ENCODE measurements around the gene KRTAP10-8. TPM values are rescaled to one million over a fixed set of nuclear protein-coding genes. Genes with fewer than 3 reads are reported as not detected.
"Not testable (repeated sequence)": the region's sequence is repeated elsewhere in the genome, so short reads cannot be mapped to it uniquely, and the experiment has no call there.

The KRTAP10-8 gene
- total RNA-seq, 2 experiments from 2014 or later: not detected

DNA sequence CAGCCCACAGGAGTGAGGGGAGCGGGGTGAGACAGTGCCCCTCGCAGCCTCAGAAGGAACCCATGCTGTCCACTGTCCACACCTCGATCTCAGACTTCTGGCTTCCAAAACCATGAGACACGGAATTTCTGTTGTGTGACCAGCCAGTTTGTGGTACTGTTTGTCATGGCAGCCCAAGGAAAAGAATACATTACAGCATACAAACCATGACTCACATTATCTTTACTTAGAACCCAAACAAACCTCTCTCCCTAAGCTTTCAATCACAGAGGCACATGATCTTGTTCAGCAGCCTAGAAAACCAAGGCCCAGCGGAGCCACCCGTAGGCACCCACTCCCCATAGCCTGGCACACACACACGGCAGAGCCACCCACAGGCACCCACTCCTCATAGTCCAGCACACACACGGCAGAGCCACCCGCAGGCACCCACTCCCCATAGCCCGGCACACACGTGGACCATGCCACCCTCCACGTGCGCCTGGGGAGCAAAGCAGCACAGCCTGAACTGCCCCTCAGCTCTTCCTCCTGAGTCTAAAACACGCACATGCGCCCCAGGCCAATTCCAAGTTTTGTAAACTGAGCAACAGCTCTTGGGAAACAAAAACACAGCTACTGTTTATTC, 38.8 kb upstream of the KRTAP10-8 start:
- intact Hi-C loops (cut with micrococcal nuclease): no loop called here
- Mint-ChIP-seq H3K36me3 (peaks cover 2% of the 10 kb centered on the region), H3K27ac (no peak overlapping the region), H3K27me3 (peaks cover 1% of the 10 kb centered on the region), H3K9me3 (peaks cover 22% of the 10 kb centered on the region), H3K4me1 (ENCODE audit: low read depth) (no peaks in the 10 kb centered on the region), H3K4me3 (no peak overlapping the region)
- DNase-seq: no peak
- POLR2A ChIA-PET: no interaction called here
- CTCF ChIA-PET: interaction anchor here (0.6 kb wide), 1 partner anchor 20 kb away, joined by 3 read pairs; no protein-coding TSS in a partner anchor

DNA sequence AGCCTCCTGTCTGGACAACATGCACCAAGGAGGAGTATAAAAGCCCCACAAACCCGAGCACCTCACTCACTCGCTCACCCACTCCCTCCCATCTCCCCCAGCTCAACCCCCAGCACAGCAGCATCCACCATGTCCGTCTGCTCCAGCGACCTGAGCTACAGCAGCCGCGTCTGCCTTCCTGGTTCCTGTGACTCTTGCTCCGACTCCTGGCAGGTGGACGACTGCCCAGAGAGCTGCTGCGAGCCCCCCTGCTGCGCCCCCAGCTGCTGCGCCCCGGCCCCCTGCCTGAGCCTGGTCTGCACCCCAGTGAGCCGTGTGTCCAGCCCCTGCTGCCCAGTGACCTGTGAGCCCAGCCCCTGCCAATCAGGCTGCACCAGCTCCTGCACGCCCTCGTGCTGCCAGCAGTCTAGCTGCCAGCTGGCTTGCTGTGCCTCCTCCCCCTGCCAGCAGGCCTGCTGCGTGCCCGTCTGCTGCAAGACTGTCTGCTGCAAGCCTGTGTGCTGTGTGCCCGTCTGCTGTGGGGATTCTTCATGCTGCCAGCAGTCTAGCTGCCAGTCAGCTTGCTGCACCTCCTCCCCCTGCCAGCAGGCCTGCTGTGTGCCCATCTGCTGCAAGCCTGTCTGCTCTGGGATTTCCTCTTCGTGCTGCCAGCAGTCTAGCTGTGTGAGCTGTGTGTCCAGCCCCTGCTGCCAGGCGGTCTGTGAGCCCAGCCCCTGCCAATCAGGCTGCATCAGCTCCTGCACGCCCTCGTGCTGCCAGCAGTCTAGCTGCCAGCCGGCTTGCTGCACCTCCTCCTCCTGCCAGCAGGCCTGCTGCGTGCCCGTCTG, 38.0 kb upstream of the KRTAP10-8 start, which contains the start of gene KRTAP10-4:
Gene KRTAP10-4 (plus strand): TSS at position 100 of the 827 bp plus-strand sequence. CDS start 30 bp downstream, at position 130.
- intact Hi-C loops (cut with micrococcal nuclease); H3K27me3 Mint-ChIP-seq; H3K4me1 Mint-ChIP-seq (ENCODE audit: low read depth); H3K36me3 Mint-ChIP-seq; POLR2A ChIA-PET; H3K4me3 Mint-ChIP-seq; H3K27ac Mint-ChIP-seq; DNase-seq: not testable (repeated sequence)
- CTCF ChIA-PET: interaction anchor here (0.6 kb wide), 1 partner anchor 20 kb away, joined by 3 read pairs; no protein-coding TSS in a partner anchor
- peaks cover 22% of the 10 kb centered on the region for H3K9me3 Mint-ChIP-seq

DNA sequence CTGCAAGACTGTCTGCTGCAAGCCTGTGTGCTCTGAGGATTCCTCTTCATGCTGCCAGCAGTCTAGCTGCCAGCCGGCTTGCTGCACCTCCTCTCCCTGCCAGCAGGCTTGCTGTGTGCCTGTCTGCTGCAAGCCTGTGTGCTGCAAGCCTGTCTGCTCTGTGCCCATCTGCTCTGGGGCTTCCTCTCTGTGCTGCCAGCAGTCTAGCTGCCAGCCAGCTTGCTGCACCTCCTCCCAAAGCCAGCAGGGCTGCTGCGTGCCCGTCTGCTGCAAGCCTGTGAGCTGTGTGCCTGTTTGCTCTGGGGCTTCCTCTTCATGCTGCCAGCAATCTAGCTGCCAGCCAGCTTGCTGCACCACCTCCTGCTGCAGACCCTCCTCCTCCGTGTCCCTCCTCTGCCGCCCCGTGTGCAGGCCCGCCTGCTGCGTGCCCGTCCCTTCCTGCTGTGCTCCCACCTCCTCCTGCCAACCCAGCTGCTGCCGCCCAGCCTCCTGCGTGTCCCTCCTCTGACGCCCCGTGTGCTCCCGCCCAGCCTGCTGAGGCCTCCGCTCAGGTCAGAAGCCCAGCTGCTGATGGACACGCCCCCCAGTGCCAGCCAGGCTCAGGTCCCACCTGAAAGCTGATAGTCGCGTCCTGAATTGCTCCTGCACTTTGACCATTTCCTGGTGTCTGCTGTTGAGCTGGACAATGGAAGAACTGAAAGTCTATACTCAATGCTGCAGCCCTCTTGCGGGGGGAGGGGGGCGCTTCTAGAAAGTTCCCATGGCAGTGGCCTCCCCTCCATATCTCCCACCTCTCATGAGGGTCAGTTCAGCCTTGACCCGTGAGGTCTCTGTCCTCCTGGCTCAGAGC, 37.2 kb upstream of the KRTAP10-8 start:
- Mint-ChIP-seq H3K27me3 (peaks cover 1% of the 10 kb centered on the region), H3K9me3 (peaks cover 22% of the 10 kb centered on the region), H3K4me3 (no peak overlapping the region), H3K4me1 (ENCODE audit: low read depth) (no peaks in the 10 kb centered on the region), H3K36me3 (peaks cover 2% of the 10 kb centered on the region), H3K27ac (no peak overlapping the region)
- DNase-seq: no peak
- ChIA-PET POLR2A (no interaction called here), CTCF (no interaction called here)
- intact Hi-C loops (cut with micrococcal nuclease): no loop called here

DNA sequence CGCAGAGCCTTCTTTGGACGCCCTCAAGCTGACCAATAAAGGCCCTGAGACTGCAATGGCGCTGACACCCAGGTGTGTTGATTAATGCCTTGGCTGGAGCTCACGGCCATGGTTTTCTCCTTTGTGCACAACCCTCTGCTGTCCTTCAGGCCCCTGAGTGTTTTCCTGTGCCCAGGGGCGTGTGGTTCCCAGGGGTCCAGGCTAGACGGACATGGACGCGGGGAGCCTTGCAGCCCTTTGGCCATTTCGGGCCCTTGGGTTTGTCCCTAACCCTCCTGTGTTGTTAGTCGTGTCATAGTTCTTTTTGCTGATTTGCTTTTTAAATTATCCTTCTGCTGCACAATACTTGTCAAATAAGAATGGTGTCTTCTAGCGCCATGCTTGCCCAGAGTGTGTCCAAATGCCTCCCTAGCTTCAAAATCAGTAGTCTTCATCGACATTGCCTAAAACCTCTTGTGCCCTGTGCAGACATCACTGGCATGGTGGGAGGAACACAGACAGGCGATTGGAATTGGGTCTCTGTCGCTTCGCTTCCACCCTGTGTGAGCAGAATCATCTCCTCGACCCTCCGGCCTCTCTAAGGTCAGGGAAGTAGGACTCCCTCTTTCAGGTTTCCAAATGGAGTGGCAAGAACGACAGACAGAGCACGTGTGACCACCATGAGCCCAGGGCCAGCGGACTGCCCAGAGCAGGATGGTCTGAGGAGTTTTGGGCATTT, 36.4 kb upstream of the KRTAP10-8 start:
- H3K9me3 Mint-ChIP-seq: peaks cover 24% of the 10 kb centered on the region
- H3K4me1 Mint-ChIP-seq (ENCODE audit: low read depth): no peaks in the 10 kb centered on the region
- no peak overlapping the region for H3K27ac Mint-ChIP-seq
- DNase-seq: no peak
- no peak overlapping the region for H3K4me3 Mint-ChIP-seq
- intact Hi-C loops (cut with micrococcal nuclease): no loop called here
- ChIA-PET POLR2A (no interaction called here), CTCF (no interaction called here)
- peaks cover 2% of the 10 kb centered on the region for H3K36me3 Mint-ChIP-seq
- peaks cover 1% of the 10 kb centered on the region for H3K27me3 Mint-ChIP-seq

DNA sequence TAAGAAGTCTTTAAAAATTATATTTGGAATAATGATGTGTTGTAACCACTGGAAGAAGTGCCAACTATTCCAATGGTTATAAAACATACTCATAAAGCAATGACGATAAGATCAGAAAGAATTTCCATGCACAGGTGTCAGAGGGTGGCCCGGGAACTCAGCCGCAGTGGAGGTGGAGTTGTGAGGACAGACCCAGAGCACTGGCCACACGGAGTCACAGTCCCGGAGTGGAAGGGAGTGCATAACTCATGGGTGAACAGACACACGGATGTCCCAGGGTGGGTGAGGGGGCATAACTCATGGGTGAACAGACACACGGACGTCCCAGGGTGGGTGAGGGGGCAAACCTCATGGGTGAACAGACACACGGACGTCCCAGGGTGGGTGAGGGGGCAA, 35.9 kb upstream of the KRTAP10-8 start:
- peaks cover 3% of the 10 kb centered on the region for H3K36me3 Mint-ChIP-seq

DNA sequence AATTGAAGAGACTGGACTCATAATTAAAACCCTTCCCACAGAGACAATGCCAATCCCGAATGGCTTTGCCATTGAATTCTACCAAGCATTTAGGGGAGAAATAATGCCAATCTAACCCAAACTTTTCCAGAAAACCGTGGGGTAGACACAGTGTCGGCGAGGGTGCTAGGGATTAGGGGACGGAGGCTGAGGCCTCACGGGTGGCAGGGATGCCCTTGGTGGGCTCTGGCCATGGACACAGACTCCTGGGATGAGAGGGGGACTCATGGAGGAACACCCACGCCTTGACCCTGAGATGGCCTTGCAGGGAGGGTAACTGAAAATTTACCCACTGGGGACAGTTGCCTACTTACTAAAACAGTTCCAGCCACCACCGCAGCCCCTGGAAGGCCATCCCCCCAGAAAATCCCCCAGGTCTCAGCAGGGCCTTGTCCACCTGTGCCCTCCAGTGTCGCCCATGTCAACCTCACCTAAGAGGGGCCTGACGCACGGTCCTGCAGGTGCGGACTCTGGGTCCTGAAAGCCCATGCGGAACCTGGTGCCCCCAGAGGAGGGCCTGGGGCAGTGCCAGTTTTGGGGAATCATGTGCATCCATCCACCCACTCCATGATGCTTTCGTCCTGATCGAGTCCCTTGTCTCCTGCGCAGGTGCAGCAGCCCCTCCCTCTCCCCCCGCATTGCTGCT, 33.4 kb upstream of the KRTAP10-8 start:
- Mint-ChIP-seq H3K27ac (no peak overlapping the region), H3K36me3 (peaks cover 4% of the 10 kb centered on the region), H3K27me3 (peaks cover 1% of the 10 kb centered on the region), H3K4me3 (no peak overlapping the region), H3K4me1 (ENCODE audit: low read depth) (peaks cover 5% of the 10 kb centered on the region), H3K9me3 (peaks cover 33% of the 10 kb centered on the region)
- intact Hi-C loops (cut with micrococcal nuclease): no loop called here
- DNase-seq: no peak
- ChIA-PET CTCF (no interaction called here), POLR2A (no interaction called here)

More for the DNA sequence above, 35.9 kb upstream of the KRTAP10-8 start:
- H3K4me1 Mint-ChIP-seq (ENCODE audit: low read depth): no peaks in the 10 kb centered on the region
- no peak overlapping the region for H3K27ac Mint-ChIP-seq
- H3K9me3 Mint-ChIP-seq: peaks cover 28% of the 10 kb centered on the region
- DNase-seq: no peak
- CTCF ChIA-PET: no interaction called here
- POLR2A ChIA-PET: no interaction called here
- intact Hi-C loops (cut with micrococcal nuclease): no loop called here
- no peak overlapping the region for H3K4me3 Mint-ChIP-seq
- H3K27me3 Mint-ChIP-seq: peaks cover 1% of the 10 kb centered on the region

DNA sequence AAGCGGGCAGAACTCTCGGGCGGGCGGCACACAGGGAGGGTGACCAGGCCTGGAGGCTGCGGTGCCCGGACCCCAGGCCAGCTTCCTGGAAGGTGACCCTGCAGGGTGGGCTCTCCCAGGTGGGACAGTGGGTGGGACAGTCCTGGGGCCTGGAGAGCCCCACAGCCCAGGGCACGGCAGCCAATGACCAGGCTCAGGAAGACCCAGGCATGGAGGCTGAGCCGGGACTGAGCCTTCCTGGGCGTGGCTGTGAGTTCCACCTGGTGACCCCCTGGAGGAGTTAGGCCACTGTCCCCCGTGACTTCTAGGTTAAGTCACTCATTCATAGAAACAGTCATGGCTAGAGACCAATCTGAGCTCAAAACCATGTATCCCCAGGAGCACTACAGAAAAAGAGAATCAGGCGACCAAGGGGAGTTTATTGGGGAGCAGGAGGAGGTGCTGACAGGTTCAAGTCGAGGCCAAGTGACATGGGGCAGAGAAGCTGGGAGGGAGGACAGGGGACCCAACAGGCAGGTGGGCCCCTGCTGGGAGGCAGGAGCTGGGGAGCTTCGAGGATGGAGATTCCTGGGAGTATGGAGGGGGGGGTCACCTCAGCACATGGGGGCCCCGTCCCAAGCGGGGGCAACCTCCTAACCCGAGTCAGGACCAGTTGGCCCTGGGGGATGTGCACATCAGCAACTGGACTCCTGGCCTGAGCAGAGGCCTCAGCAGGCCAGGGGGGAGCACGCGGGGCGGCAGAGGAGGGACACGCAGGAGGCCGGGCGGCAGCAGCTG, 32.6 kb upstream of the KRTAP10-8 start:
- Mint-ChIP-seq H3K4me1 (ENCODE audit: low read depth) (peaks cover 12% of the 10 kb centered on the region), H3K4me3 (no peak overlapping the region), H3K27ac (no peak overlapping the region), H3K27me3 (peaks cover 1% of the 10 kb centered on the region), H3K9me3 (peaks cover 33% of the 10 kb centered on the region), H3K36me3 (peaks cover 4% of the 10 kb centered on the region)
- intact Hi-C loops (cut with micrococcal nuclease): no loop called here
- CTCF ChIA-PET: no interaction called here
- POLR2A ChIA-PET: no interaction called here
- no peak for DNase-seq

DNA sequence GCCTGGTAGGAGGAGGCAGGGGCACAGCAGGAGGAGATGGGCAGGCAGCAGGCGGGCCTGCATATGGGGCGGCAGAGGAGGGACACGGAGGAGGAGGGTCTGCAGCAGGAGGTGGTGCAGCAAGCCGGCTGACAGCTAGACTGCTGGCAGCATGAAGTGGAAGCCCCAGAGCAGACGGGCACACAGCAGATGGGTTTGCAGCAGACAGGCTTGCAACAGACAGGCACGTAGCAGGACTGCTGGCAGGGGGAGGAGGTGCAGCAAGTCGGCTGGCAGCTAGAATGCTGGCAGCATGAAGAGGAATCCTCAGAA, 32.1 kb upstream of the KRTAP10-8 start:
- ChIA-PET POLR2A (no interaction called here), CTCF (no interaction called here)
- Mint-ChIP-seq H3K4me3 (no peak overlapping the region), H3K4me1 (ENCODE audit: low read depth) (peaks cover 15% of the 10 kb centered on the region), H3K9me3 (peaks cover 33% of the 10 kb centered on the region), H3K27me3 (no peaks in the 10 kb centered on the region), H3K36me3 (peaks cover 4% of the 10 kb centered on the region), H3K27ac (no peak overlapping the region)
- intact Hi-C loops (cut with micrococcal nuclease): loop anchor here (10.0 kb wide), 1 partner anchor 75 kb away; the partner anchor contains the start of genes KRTAP12-3 and KRTAP12-4
- no peak for DNase-seq

DNA sequence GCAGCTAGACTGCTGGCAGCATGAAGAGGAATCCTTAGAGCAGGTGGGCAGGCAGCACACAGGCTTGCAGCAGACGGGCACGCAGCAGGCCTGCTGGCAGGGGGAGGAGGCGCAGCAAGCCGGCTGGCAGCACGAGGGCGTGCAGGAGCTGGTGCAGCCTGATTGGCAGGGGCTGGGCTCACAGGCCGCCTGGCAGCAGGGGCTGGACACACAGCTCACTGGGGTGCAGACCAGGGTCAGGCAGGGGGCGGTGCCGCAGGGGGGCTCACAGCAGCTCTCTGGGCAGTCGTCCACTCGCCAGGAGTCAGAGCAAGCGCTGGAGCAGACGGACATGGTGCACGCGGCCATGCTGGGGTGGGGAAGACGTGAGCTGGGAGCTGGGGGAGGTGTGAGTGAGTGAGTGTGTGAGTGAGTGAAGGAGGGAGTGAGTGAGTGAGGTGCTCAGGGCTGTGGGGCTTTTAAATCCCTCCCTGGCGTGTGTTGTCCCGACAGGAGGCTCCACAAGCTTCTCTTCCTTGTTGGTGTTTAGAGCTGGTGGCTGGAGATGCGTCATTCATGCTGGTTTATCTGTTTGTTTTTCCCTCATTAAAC, 31.6 kb upstream of the KRTAP10-8 start, which contains the start of gene KRTAP10-5:
Gene KRTAP10-5 (minus strand): TSS at position 374 of the 591 bp plus-strand sequence. CDS start 26 bp downstream, at position 348.
- H3K36me3 Mint-ChIP-seq, H3K27me3 Mint-ChIP-seq, DNase-seq, H3K4me3 Mint-ChIP-seq, H3K27ac Mint-ChIP-seq, POLR2A ChIA-PET: not testable (repeated sequence)
- peaks cover 15% of the 10 kb centered on the region for H3K4me1 Mint-ChIP-seq (ENCODE audit: low read depth)
- CTCF ChIA-PET: interaction anchor here (1.2 kb wide), 1 partner anchor 213 kb away, joined by 3 read pairs; no protein-coding TSS in a partner anchor
- intact Hi-C loops (cut with micrococcal nuclease): loop anchor here (10.0 kb wide), 1 partner anchor 74 kb away; the partner anchor contains the start of genes KRTAP12-3 and KRTAP12-4
- H3K9me3 Mint-ChIP-seq: peaks cover 33% of the 10 kb centered on the region

DNA sequence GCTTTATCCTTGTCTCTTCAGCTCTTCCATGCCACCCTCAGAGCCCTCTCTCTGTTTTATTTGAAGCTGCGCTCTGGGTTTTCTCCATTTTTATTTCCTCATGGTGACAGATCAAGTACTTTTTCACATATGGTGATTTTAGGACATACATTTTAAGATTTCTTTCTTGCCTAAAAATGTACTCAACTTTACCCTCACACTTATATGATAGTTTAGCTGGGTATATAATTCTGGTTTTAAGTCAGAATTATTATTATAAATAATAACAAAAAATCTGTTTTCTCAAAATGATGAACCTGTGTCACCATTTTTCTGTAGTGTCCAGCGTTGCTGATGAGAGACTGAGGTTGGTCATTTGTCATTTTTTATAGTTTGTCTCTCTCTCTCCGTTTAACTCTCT, 30.7 kb upstream of the KRTAP10-8 start:
- DNase-seq: no peak
- CTCF ChIA-PET: interaction anchor here (0.6 to 1.2 kb wide), 2 partner anchors 212 to 500 kb away, joined by 3 read pairs; no protein-coding TSS in a partner anchor
- peaks cover 4% of the 10 kb centered on the region for H3K36me3 Mint-ChIP-seq
- intact Hi-C loops (cut with micrococcal nuclease): loop anchor here (10.0 kb wide), 1 partner anchor 74 kb away; the partner anchor contains the start of genes KRTAP12-3 and KRTAP12-4
- POLR2A ChIA-PET: no interaction called here
- no peak overlapping the region for H3K27ac Mint-ChIP-seq
- peaks cover 15% of the 10 kb centered on the region for H3K4me1 Mint-ChIP-seq (ENCODE audit: low read depth)
- no peak overlapping the region for H3K4me3 Mint-ChIP-seq
- peaks cover 30% of the 10 kb centered on the region for H3K9me3 Mint-ChIP-seq
- peaks cover 4% of the 10 kb centered on the region for H3K27me3 Mint-ChIP-seq

Measured in activated CD4-positive, alpha-beta memory T cell treated with anti-CD3 and anti-CD28 coated beads for 36 hours (primary cell).